ENCODE data around the gene MYO16.
"Not testable (repeated sequence)": the region's sequence is repeated elsewhere in the genome, so short reads cannot be mapped to it uniquely, and the experiment has no call there.

Gene MYO16

DNA sequence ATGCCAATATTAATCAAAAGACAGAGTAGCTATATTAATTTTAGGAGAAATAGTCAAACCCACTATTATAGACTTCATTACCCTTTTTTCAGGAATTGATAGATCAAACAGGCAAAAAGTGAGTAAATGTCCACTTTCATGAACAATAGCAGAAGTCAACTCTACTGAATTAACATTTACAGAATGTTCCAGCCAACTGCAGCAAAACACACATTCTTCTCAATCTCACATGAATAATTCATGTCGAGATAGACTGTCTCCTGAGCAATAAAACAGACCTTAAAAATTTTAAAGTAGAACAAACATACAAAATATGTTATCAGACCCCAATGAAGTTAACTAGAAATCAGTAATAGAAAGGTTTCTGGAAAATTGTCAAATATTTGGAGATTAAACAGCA, 118.4 kb downstream of the MYO16 start:
- no peak for DNase-seq

DNA sequence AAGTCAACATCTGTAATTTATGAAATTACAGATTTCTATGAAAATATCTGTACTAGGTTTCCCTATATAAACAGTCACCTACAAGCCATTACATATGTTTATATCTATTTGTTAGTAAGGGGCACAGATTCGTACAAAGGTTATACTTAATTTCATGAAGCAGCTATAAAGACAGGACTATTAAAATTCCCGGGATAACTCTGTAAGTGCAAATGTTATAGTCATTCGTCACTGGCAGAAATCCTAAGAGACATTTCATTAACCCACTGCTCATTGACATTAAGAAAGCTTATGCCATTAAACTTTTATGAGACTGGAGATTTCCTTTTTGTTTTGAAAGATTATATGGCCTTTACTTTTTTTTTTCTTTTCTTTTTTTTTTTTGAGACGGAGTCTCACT, 122.9 kb downstream of the MYO16 start:
- DNase-seq, result no peak

DNA sequence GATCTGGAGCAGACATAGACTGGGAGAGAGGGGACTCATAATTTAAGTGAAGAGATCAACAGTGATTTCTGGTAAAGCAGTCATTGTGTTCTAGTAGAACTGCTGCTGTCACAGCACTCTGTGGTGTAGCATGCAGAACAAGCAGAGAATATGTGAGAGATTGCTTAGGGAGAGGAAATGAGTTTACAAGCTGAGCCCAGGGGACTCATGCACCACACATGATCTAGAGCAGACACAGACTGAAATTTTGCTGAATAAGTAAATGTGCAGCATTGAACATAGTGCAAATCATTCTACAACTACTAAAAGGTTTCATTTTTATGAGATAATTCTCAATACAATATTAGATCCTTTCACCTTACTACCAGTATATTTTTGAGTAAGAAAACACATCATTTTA, 125.7 kb downstream of the MYO16 start:
- no peak for DNase-seq

DNA sequence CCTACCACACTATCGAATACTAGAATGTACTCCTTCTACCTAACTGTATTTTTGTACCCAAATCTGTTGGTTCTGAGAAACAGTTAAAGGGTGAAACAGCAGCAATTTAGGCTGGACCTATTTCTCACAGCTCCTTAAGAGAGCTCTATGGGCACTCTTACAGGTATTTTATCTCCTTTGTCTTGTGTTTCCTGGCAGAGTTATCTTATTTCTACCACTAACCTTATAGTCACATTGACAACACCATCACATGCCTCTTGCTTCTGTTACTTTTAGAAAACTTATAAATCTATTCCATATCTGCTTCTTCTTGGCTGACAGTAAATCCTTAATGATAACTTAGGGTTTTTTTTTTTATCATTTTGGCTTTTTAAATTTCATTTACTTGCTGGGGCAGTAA, 130.7 kb downstream of the MYO16 start:
- DNase-seq, result no peak

DNA sequence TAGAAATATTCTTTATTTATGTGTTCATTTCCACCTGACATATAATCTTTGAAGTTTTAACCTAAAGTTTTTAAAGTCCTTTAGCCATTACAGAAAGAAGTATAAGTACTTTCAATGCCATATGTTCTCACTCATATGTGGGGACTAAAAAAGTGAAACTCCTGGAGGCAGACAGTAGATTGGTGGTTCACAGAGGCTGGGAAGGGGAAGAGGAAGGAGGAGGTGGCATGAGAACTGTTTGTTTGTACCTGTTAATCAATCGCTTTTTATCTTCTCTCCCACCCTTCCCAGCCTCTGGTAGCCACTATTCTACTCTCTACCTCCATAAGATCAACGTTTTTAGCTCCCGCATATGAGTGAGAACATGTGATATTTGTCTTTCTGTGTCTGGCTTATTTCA, 131.1 kb downstream of the MYO16 start:
- no peak for DNase-seq

DNA sequence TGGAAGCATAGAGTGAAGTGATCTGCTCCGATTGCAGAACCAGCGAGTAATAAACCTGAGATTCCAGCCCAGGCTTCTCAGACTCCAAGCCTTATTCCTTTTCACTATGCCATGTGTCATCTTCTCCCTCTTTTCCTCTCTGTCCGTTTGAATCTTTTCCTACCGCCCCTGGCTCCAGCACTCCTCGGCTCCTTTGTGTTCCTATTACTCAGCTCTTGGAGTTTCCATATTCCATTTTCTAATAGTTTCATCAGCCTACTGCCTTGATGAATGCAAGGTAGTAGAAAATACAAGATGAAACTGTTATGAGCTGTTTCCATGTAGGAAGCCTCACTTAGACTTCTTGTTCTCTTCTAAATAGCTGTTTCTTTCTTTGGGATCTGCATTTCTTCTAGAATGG, 138.6 kb downstream of the MYO16 start:
- DNase-seq, result no peak

DNA sequence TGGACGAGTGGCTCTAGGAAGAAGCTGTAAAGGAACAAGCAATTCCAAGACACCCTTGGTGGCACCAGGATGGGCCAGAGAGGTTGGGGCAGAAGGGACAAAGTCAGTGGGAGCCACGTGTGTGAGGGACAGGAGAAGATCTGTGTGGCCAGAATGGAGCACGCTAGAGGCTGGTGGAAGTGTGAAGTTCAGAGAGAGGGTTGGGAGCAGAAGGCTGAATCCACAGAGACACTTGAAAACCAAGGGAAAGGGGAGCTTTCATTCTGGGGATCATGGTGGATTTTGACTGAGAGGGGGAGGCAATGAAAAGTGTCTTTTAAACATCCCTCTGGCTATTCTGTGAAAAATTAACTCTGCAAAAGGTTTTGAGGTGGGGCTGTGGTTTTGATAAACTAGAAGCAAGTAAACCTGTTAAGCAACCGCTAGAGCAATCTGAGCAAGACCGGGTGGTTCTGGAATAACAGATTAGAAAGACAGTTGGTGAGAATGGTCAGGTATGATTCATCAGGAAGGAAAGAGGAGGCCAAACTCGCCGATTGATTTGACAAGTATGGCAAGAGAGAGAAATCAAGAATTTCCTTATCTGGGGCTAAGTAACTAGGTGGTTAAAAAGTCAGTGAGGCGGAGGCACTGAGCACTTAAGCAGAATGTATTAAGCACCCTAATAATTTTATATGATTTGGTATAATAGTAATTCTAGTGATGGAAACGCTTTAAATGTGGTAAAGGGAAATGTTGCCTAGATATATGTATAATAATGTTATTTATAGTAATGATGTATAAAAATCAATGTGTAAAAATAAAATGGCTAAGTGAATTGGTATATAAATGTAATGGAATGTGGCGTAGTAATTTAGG, 140.0 kb downstream of the MYO16 start:
- DNase-seq, result no peak

DNA sequence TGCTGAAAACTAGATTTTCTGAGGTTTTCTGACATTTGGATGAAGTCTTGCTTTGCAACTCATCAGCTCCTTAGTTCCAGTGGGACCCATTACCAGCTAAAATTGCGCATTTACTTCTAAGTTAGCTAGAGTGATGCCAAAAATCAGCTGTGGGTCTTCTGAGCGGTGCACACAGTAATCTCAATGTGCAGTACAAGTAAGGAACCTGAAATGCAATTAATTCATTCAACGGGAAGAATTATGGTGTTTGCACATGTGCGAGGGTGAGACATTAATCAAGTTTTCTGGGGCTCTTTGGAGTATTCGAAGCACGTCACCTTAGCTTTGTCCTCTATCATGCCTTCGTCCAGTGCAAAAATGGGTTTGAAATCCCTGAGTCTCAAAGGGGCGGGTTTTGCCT, 146.2 kb downstream of the MYO16 start:
- DNase-seq, result no peak

DNA sequence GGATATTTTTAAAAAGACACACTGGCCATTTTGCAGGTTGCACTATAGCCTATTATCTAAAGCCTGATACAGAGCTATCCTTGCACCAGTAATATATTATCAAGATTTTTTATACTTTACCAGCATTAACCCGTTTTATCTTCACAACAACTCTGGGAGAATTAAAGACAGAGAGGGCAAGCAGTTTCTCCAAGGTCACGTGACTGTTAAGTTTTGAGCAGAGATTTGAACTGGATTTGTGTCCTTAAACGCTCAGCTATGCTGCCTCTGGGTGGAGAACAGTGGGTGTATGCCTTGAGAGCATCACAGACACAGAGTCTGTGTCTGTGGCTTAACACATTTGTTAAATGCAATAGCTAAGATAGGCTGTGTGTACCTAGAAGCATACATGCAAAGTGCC, 147.2 kb downstream of the MYO16 start:
- no peak for DNase-seq

DNA sequence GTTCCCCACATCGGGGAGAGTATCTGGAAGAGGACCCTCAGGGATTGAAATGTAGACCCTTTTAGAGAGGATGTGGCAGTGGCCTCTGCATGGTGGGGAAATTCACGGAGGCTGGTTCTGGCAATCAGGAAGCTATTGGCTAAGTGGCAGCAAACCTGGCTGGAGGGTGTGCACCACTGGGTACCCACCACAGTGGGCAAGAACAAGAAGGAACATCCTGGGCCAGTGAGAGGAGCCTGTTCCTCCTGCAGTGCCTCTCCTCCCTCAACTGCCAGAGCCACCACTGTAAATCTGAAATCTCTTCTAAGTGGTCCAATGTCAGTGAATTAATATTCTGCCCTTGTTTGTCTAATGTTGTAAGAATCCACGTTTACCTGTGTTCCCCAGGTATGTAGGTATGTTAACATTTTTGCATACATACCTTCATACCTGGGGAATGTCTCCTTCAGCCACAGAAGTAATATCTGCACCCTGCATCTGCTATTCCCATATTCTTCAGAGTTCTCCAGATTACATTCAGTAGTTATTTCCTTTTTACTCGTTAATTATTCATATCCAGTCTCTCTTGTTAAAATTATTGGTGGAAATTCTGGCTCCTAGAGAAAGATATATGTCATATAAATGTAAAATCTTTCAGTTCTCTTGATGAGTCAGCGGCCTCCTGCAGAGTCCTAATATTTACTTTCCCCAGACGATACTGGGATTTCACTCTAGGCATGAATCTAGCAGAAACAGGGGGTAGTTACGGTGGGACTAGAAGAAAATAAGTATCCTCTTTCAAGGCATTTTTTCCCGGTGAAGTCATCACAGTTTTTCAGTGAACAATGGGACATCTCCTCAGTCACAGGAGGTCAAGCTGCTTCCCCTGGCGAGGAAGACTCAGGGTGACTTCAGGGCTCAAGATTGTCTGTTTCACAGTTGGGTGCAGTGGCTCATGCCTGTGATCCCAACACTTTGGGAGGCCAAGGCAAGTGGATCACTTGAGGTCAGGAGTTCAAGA, 148.3 kb downstream of the MYO16 start:
- no peak for DNase-seq

DNA sequence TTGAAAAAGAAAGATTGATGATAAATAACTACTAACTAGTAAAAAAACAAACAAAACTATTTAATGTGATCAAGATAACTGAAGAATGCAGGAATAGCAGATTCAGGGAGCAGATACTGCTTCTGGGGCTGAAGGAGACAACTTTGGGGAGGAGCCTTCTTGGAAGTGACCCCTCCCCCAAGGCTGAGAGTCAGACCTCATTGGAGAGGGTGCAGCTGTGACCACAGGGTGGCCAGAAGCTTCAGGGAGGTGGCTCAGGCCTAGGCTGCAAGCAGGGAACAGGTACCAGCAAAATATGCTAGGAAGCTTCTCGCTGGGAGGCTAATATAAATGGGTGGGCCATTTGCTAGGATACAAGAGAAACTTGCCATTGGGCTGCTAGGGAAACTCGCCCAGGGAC, 149.9 kb downstream of the MYO16 start:
- DNase-seq, result no peak

DNA sequence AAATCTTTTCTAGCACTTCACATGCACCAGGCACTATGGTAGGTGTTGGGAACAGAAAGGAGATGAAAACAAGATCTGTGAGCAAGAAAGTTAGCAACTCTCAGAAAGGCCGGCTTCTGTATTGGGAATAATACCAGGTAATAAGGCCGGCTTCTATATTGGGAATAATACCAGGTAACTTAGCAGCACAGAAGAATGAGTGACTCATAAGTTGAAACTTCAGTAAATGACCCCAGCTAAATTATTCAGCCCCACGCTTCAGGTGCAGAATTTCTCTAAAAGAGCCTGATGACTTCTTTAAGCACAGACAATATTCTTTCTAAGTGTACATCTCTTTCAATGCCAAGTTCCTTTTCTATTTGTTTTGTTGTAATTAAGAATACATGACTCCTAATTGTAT, 151.3 kb downstream of the MYO16 start:
- no peak for DNase-seq

DNA sequence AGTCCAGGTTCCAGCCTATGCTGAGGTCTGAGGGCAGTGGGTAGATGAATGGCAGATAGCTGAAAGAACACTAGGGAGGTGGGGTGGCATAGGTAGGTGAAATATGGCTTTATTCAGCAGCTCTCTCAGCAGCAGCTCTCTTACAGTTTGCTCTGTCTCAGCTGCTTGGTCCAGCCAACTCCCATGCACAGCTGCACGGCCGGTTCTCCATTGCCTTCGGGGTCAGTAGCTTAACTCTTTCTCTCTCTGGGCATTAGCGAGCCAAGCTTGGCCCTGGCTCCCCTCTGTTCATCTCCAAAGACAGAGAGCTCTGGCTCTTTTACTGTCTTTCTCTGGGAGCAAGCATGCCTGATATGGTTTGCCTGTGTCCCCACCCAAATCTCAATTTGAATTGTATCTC, 151.9 kb downstream of the MYO16 start:
- DNase-seq, result no peak

DNA sequence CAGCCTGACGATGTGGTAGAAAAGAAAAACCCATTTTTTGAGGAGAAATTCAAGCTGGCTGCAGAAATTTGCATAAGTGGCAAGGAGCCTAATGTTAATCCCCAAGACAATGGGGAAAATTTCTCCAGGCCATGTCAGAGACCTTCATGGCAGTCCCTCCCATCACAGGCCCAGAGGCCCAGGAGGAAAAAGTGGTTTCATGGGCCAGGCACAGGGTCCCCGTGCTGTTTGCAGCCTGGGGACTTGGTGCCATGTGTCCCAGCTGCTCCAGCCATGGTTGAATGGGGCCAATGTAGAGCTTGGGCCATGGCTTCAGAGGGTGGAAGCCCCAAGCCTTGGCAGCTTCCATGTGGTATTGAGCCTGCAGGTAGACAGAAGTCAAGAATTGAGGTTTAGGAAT, 153.1 kb downstream of the MYO16 start:
- DNase-seq, result not testable (repeated sequence)

DNA sequence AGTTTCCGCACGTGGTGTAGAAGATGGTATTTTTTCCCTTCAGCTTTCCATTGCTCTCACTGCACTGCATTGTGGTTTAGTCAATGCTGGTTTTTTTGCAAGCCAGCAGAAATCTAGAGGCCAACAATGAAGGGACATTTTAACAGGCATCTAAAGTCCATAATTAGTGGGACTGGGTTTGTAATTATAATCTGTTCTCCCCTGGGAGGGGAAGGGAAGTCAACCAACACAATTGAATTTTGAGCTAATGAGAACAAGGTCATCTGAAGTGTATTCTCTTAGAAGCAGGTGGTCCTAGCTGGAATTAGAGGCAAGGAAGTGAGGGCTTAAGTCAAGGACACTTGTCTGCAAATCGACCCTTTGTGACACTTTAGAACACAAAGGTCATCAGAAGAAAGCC, 156.4 kb downstream of the MYO16 start:
- DNase-seq, result no peak

DNA sequence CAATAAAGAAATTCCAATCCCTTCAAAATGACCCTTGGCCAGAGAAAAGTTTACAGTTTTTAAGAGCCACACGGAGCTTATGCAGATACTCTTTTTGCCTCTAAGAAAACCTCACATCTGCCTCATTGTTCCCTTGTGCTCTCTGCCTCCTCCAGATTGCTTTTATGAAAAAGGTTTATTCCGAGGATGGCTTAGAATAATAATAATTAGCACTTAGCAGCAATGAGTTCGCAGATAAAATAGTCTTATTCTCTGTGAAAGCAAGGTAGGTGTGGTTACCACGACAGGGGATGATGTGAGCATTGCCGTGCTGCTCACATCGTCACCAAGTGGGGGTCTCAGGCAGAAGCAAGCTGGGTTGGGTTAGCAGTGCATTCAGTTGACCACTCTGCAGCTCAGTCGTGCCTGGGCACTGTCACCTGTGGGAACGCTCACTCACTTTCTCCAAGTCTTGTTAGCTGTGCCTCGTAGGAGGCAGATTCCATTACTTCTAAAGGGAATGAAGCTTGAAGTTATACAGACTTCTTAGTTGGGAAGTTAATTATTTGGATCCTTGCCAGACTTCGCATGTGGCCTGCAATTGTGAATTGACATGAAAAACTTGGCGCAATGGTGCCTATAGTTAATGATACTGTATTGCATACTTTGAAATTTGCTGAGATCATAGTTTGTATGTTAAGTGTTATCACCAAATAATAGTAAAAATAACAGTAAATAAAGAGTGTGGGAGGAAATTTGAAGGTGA, 157.2 kb downstream of the MYO16 start:
- DNase-seq, result no peak

DNA sequence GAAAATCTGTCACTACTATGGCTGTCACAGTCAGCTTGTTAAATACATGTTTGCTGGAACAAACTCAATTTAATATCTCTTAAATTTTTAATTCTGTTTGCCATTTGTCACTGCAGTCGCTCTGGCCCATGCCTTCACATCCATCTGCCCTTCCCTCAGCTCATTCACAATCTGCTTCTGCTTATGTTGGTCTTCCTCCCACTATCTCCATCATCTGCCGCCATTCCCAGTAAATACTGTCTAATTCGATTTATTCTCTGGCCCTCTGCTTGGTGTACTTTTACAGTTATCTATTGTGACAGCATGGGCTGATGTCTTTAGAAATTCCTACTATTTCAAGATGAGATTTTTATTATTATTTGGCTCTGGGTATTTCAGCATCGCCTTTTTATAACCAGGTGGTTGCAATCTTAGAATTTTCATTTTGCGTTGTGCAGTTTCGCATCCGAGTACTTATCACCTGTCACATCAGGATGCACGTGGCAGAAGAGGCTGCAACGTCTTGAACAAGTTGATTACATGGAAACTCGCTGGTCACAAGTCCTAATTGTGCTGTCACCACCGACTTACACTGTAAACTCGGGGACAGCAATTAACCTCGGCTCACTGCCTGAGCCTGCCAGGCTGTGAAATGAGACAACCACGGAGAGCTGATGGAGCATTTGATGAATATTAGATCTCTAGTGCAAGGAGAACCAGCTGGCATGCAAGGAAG, 158.4 kb downstream of the MYO16 start:
- no peak for DNase-seq

DNA sequence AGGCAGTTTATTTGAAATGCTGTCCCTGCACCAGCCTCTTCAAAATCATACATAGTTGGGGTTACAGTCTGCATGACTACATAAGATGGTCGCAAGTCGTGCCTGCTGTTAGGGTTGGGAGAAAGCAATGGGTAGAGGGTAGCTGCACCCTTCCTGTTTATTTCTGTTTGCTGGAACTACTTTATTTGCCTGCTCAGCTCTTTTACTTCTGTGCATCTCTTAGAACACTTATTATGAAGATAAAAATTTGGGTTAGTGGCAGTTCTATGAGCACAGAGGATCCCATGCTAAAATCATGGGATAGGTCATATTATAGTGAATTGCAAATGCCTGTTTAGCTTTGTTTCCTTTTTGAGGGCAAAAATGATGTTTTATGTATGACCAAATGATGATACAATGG, 160.1 kb downstream of the MYO16 start:
- no peak for DNase-seq

DNA sequence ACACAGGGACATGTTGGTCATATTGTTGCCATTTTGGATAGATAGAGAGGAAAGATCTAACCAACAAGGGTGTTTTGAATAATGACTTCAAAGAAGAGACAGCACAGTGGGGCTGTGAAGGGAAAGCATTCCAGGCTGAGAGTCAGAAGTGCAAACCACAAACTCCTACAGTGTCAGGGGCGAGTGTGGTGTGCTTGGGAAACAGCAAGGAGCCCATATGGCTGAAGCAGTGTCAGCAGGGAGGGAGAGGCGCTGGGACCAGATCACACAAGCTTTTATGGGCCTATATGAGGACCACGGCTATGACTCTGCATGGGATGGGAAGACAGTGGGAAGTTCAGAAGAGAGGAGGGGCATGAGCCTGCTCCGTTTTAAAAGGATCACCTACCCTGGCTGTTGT, 166.4 kb downstream of the MYO16 start:
- DNase-seq, result no peak

DNA sequence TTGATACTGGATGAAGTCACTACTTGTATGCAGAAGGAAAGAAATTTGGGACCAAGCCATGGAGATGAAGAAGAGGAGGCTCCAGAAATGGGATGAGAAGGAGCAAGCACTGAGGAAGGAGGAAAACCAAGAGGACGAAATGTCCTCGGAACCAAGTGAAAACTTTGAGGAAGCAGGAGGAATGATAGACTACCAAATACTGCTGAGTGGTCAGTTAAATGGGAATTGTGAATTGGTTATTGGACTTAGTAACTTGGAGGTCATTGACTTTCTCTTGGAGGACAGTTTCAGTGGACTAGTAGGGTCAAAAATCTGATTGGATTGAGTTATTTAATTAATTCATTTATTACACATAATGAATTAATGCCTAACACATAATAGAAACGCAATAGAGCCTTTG, 167.9 kb downstream of the MYO16 start:
- no peak for DNase-seq

DNA sequence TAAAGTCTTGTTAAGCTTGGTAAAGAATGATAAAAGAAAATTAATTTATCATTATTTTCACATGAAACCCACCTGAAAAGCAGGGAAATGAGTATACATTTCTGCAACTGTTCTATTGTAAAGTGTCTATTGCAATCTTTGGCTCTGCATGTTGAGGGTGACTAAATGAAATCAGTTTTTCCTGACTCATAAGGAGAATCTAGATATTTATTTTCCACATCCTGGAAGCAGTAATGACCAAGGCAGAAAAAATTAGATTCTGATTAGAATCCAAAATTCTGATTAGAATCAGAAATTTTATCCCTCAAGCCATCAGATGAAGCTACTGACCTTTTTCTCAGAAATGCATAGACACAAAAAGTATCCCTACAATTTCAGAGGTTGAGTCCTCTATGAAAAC, 178.4 kb downstream of the MYO16 start:
- no peak for DNase-seq

DNA sequence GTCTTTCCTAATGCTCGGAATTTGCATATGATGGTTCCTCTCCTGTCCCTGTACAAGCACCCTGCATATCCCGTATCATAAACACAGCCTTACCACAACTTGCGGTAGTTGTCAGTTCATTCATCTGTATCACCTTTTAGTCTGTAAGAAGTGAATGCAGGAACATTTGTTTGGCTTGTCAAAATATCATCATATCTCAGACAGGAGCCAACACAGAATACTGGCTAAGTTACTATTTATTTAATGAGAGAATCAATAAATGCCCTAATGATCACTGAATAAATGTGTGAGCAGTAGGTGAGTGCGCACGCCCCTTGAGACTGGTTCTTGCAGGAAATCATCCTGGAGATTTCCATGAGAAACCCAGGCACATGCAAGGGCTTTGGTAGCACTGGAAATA, 182.8 kb downstream of the MYO16 start:
- no peak for DNase-seq

DNA sequence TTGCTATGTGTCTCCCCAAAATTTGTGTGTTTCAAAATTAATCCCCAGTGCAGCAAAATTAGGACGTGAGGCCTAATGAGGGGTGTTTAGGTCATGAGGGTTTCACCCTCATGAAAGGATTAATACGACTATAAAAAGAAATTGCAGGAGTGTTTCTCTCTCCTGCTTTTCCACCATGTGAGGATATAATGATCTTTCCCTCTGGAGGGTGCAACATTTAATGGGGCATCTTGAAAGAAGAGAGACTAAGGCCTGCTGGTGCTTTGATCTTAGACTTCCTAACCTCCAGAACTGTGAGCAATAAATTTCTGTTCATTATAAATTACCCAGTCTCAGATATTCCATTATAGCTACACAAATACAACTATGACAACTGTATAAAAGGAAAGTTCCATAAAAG, 183.2 kb downstream of the MYO16 start:
- no peak for DNase-seq
